A549 treated with AZD2906 at 1 μM for 4 hours (cell line): ENCODE measurements around the gene TENM3. TPM values are rescaled to one million over a fixed set of nuclear protein-coding genes. Genes with fewer than 3 reads are reported as not detected.

Experiments
- total RNA-seq: library from RNA; stranded (reverse); fragments of 200-300 nt; extraction: Qiagen RNA extraction; gene quantifications from 5 replicates; pipeline ENCODE4 v1.2.3, GENCODE V29; 2022

The TENM3 gene
- total RNA-seq = 0.86 to 1.8 TPM (median 1.6 TPM) in 5 replicates

GRCh38 chr4:182243204-182243603 lies at the start of gene TENM3:
TENM3 (plus strand) TSS chr4:182243402; CDS start chr4:182324021, 80,619 bp downstream.

